ENCODE data around the gene EHF.

The EHF gene

DNA sequence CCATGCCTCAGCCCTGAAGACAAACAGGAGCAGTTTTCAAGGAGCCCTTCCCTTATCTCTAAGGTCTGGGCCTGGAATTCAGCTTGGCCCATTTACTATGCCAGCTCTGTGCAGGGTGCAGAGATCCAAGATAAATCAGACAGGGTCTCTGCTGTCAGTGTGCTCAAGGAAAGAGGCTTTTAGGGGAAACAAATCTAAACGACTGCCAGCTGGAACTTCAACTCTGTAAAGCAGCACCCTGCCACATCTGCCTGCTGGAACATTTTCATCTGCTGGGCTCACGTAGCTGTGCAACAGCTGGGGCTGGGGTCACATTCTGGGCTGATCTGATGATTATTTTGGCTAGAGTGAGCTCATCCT, 19.8 kb upstream of the EHF start:
- TF ChIP-seq, protein P1, sequence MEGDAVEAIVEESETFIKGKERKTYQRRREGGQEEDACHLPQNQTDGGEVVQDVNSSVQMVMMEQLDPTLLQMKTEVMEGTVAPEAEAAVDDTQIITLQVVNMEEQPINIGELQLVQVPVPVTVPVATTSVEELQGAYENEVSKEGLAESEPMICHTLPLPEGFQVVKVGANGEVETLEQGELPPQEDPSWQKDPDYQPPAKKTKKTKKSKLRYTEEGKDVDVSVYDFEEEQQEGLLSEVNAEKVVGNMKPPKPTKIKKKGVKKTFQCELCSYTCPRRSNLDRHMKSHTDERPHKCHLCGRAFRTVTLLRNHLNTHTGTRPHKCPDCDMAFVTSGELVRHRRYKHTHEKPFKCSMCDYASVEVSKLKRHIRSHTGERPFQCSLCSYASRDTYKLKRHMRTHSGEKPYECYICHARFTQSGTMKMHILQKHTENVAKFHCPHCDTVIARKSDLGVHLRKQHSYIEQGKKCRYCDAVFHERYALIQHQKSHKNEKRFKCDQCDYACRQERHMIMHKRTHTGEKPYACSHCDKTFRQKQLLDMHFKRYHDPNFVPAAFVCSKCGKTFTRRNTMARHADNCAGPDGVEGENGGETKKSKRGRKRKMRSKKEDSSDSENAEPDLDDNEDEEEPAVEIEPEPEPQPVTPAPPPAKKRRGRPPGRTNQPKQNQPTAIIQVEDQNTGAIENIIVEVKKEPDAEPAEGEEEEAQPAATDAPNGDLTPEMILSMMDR (conservative IDR thresholded peaks at IDR 0.05; ENCODE audit: control insufficient read depth, insufficient read depth, low read depth, low read length) = no peak
- DNase-seq (ENCODE audit: low read depth) = no peak
- H3K4me3 ChIP-seq (ENCODE audit: control insufficient read depth, low read depth, low read length) = no peak overlapping the region

GRCh38 chr11:34601609-34602008, 19.3 kb upstream of the EHF start:
- DNase-seq (ENCODE audit: low read depth) = no peak
- H3K4me3 ChIP-seq (ENCODE audit: control insufficient read depth, low read depth, low read length) = no peak overlapping the region
- TF ChIP-seq, protein P1 (conservative IDR thresholded peaks at IDR 0.05; ENCODE audit: control insufficient read depth, insufficient read depth, low read depth, low read length) = no peak

DNA sequence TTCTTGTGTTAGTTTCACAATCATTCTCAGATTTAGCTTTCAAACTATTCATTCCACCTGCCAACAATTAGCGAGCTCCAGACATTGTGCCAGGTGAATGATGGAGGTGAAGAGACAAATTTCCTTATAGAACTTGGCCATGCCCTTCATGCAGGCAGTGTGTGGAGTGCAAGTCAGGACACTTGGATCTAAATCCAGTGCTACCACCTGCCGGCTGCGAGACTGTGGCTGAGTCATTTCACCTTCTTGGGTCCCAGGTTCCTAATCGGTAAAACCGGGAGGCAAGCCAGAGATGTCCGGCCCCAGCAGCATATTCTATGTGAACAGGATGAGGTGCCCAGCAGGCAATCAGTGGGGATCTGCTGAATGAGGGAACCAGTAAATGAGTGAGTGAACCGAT, 18.6 kb upstream of the EHF start:
- no peak for DNase-seq (ENCODE audit: low read depth)
- TF ChIP-seq, protein P1 (conservative IDR thresholded peaks at IDR 0.05; ENCODE audit: control insufficient read depth, insufficient read depth, low read depth, low read length) = no peak
- no peak overlapping the region for H3K4me3 ChIP-seq (ENCODE audit: control insufficient read depth, low read depth, low read length)

DNA sequence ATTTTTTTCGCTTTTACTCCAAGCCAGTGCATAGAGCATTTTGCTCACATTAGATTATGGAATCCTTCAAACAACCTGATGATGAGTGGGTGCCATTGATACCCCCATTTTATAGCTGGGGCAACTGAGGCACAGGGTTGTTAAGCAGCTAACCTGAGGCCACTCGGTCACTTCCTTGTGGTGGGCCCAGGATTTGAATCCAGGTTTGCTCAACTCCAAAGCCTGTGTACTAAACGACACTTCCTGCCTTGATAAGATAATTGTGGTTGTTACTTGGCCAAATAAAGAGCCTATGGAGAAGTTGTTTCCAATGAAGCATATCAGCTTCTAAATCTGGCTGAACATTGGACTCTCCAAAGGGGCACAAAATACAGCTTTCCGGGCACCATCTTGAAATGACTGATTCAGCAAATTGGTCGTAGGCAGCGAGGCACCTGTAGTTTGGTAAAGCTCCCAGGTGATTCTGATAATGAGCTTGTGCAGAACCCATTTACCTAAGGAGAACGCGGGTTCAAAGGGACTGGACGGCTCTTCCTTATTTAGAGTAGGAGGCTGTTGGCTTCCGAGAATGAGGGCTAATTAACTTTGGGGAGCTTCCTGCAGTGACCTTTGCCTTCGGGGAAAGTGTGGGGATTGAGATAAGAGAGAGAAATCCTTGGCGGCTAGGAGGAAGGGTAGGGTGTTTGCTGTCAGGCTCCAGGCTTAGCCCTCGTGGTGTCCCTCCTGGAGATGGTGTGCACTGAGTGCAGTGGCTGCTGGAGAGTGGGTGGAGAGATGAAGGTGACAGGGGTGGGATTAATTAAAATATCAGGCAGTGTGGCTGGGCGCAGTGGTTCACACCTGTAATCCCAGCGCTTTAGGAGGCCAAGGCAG, 17.5 kb upstream of the EHF start:
- no peak for DNase-seq (ENCODE audit: low read depth)
- H3K4me3 ChIP-seq (ENCODE audit: control insufficient read depth, low read depth, low read length) = no peak overlapping the region
- TF ChIP-seq, protein P1 (conservative IDR thresholded peaks at IDR 0.05; ENCODE audit: control insufficient read depth, insufficient read depth, low read depth, low read length) = no peak

- DNase-seq (ENCODE audit: low read depth) = no peak
- TF ChIP-seq, protein P1 (conservative IDR thresholded peaks at IDR 0.05; ENCODE audit: control insufficient read depth, insufficient read depth, low read depth, low read length) = no peak
- H3K4me3 ChIP-seq (ENCODE audit: control insufficient read depth, low read depth, low read length) = no peak overlapping the region
Measured at GRCh38 chr11:34604145-34604544, 16.7 kb upstream of the EHF start.

DNA sequence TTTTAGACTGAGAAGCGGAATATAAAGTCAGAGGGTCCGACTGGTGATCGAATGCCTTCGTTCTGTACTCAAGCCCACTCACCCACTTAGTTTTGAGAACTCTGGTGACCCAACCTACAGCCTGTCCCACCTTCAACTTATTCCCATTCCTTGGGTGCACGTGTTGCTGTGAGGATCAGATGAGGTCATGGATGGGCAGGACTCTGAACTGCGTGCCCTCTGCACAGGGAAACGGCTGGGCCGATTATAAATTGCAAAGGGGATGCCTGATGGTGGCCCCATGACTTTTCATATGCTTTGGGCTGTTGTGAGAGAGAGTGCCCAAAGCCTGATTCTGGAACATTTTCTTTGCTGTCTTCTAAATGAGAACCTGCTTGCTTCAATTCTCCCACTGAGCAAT, 16.0 kb upstream of the EHF start:
- no peak overlapping the region for H3K4me3 ChIP-seq (ENCODE audit: control insufficient read depth, low read depth, low read length)
- TF ChIP-seq, protein P1 (conservative IDR thresholded peaks at IDR 0.05; ENCODE audit: control insufficient read depth, insufficient read depth, low read depth, low read length) = no peak
- DNase-seq (ENCODE audit: low read depth) = no peak

All from fibroblast of mammary gland (primary cell).